OCI-LY3 (cell line): Measurements from ENCODE around the gene FSIP2.

Experiments
- EZH2phosphoT487 ChIP-seq: fragments of 200-600 bp; shearing (Covaris generic); IDR thresholded peaks from 2 replicates; pipeline ENCODE4 v1.6.1; 2018; ENCODE audit warnings: antibody characterized with exemption, mixed run types, low read depth
- TF ChIP-seq, protein P1 (sequence below): fragments of 200-600, 300-600 bp; sonication (generic); IDR thresholded peaks from 2 replicates; pipeline ENCODE4 v1.5.1; 2014; ENCODE audit warnings: antibody characterized with exemption, low read length, low read depth

GRCh38 chr2:185854885-185855284, 116.3 kb downstream of the FSIP2 start:
- TF ChIP-seq, protein P1, sequence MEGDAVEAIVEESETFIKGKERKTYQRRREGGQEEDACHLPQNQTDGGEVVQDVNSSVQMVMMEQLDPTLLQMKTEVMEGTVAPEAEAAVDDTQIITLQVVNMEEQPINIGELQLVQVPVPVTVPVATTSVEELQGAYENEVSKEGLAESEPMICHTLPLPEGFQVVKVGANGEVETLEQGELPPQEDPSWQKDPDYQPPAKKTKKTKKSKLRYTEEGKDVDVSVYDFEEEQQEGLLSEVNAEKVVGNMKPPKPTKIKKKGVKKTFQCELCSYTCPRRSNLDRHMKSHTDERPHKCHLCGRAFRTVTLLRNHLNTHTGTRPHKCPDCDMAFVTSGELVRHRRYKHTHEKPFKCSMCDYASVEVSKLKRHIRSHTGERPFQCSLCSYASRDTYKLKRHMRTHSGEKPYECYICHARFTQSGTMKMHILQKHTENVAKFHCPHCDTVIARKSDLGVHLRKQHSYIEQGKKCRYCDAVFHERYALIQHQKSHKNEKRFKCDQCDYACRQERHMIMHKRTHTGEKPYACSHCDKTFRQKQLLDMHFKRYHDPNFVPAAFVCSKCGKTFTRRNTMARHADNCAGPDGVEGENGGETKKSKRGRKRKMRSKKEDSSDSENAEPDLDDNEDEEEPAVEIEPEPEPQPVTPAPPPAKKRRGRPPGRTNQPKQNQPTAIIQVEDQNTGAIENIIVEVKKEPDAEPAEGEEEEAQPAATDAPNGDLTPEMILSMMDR = no peak
- no peak for TF ChIP-seq EZH2phosphoT487
